Naive B cell (primary cell): ENCODE results near the gene CGB5. TPM values are rescaled to one million over a fixed set of nuclear protein-coding genes. Genes with fewer than 3 reads are reported as not detected.
A peak's percentile ranks its signal among the peaks of the same experiment; 100 is the strongest.
"Not testable (repeated sequence)": the region's sequence is repeated elsewhere in the genome, so short reads cannot be mapped to it uniquely, and the experiment has no call there.

Experiments
- ATAC-seq, 2 donors: fragments of 150-1000 bp; cut with Tn5 transposase; 2 replicates each; pipeline ENCODE4 v1.10.0; 2021; ENCODE audit warnings: low read depth in 2 of 2, mild to moderate bottlenecking in 2 of 2, moderate library complexity in 2 of 2
- DNase-seq: peaks from one replicate; pipeline ENCODE4 v3.0.0; 2022
- H3K27ac Mint-ChIP-seq, 6 donors: one replicate each; pipeline ENCODE4 v1.8.0; 2020 to 2022; ENCODE audit warnings: mild to moderate bottlenecking in 6 of 6, mixed read lengths in 6 of 6, moderate library complexity in 5 of 6, inconsistent platforms in 2 of 6
- H3K27me3 Mint-ChIP-seq, 3 donors: one replicate each; pipeline ENCODE4 v1.8.0; 2021 to 2022; ENCODE audit warnings: mixed read lengths in 3 of 3, mild to moderate bottlenecking in 1 of 3
- H3K36me3 Mint-ChIP-seq, 2 donors: one replicate each; pipeline ENCODE4 v1.8.0; 2020 to 2022; ENCODE audit warnings: mixed read lengths in 2 of 2, inconsistent platforms in 1 of 2, mild to moderate bottlenecking in 1 of 2
- H3K4me1 Mint-ChIP-seq, 3 donors: one replicate each; pipeline ENCODE4 v1.8.0; 2020 to 2022; ENCODE audit warnings: mixed read lengths in 3 of 3, inconsistent platforms in 1 of 3, mild to moderate bottlenecking in 1 of 3, moderate library complexity in 1 of 3
- H3K4me3 Mint-ChIP-seq, 8 donors: one replicate each; pipeline ENCODE4 v1.8.0; 2020 to 2022; ENCODE audit warnings: mild to moderate bottlenecking in 8 of 8, mixed read lengths in 8 of 8, moderate library complexity in 8 of 8, inconsistent platforms in 2 of 8
- H3K9me3 Mint-ChIP-seq, 7 donors: one replicate each; pipeline ENCODE4 v1.8.0; 2020 to 2022; ENCODE audit warnings: mixed read lengths in 7 of 7, mild to moderate bottlenecking in 5 of 7, inconsistent platforms in 2 of 7, moderate library complexity in 1 of 7
- polyA plus RNA-seq, 6 donors: library from polyadenylated mRNA; unstranded; fragments of 300-500 nt; fragmentation: Illumina TruSeq; gene quantifications; one replicate each; pipeline ENCODE4 v1.2.3, GENCODE V29; 2021; ENCODE audit warnings: low read depth in 6 of 6

The CGB5 gene
- polyA plus RNA-seq, 6 donors from 2014 or later: not detected

GRCh38 chr19:49069026-49069425, 25.4 kb downstream of the CGB5 start:
- no peak overlapping the region for H3K4me3 Mint-ChIP-seq
- peaks cover 67 to 85% (median 70%) of the 10 kb centered on the region in 3 donors for H3K27me3 Mint-ChIP-seq
- H3K4me1 Mint-ChIP-seq: peaks cover 11 to 24% (median 18%) of the 10 kb centered on the region in 3 donors

GRCh38 chr19:49070416-49070815, 26.8 kb downstream of the CGB5 start:
- H3K27ac Mint-ChIP-seq: no peak overlapping the region
- peaks cover 14 to 23% (median 21%) of the 10 kb centered on the region in 3 donors for H3K4me1 Mint-ChIP-seq
- DNase-seq (no peak), ATAC-seq (no peak)
- peaks cover 4 to 36% of the 10 kb centered on the region in 2 donors for H3K36me3 Mint-ChIP-seq
- H3K9me3 Mint-ChIP-seq: peaks cover 4 to 13% (median 7%) of the 10 kb centered on the region in 7 donors
- H3K4me3 Mint-ChIP-seq: peak overlapping the region in 3 of 8 donors; percentile 1 to 72 (median 68)
- peaks cover 73 to 85% (median 77%) of the 10 kb centered on the region in 3 donors for H3K27me3 Mint-ChIP-seq

More at GRCh38 chr19:49069026-49069425, 25.4 kb downstream of the CGB5 start:
- Mint-ChIP-seq H3K9me3 (peaks cover 4 to 13% (median 7%) of the 10 kb centered on the region in 7 donors), H3K27ac (no peak overlapping the region), H3K36me3 (peaks cover 4 to 36% of the 10 kb centered on the region in 2 donors)
- no peak for ATAC-seq
- no peak for DNase-seq

DNA sequence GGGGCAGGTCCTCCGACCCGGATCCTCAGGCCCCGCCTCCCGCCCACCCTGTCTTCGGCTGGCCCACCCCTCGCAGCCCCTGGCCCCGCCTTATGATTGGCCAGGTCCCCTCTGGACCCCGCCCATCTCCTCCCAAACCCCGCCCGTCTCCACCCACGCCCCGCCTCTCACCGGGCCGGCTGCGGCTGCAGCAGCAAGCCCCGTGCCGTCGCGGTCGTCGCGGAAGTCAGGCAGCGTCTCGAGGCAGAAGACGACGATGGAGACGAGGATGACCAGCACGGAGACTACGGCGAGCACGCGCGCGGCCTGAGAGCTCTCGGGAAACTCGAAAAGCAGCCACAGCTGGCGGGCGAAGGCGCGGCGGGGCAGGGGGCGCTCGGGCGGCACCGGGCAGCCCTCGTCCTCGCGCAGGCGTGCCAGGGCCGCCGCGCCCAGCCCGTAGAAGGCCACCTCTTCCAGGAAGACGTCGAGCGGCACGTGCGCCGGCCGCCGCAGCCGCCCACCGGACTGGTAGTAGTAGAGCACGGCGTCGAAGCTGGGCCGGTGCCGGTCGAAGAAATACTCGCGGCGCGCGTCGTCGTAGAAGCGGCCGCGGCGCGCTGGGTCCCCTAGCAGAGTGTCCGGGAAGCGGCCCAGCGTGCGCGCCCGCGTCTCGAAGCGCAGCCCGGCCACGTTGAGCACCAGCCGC, 28.4 kb downstream of the CGB5 start:
- ATAC-seq (peak in 1 of 2 donors; percentile 18), DNase-seq (no peak)
- Mint-ChIP-seq H3K27ac (peak overlapping the region in 1 of 6 donors; percentile 49), H3K9me3 (peaks cover 4 to 13% (median 7%) of the 10 kb centered on the region in 7 donors), H3K36me3 (peaks cover 4 to 36% of the 10 kb centered on the region in 2 donors), H3K4me1 (peaks cover 14 to 22% (median 18%) of the 10 kb centered on the region in 3 donors), H3K27me3 (peaks cover 66 to 82% (median 72%) of the 10 kb centered on the region in 3 donors), H3K4me3 (peak overlapping the region in 4 of 8 donors; percentile 22 to 55 (median 48))

DNA sequence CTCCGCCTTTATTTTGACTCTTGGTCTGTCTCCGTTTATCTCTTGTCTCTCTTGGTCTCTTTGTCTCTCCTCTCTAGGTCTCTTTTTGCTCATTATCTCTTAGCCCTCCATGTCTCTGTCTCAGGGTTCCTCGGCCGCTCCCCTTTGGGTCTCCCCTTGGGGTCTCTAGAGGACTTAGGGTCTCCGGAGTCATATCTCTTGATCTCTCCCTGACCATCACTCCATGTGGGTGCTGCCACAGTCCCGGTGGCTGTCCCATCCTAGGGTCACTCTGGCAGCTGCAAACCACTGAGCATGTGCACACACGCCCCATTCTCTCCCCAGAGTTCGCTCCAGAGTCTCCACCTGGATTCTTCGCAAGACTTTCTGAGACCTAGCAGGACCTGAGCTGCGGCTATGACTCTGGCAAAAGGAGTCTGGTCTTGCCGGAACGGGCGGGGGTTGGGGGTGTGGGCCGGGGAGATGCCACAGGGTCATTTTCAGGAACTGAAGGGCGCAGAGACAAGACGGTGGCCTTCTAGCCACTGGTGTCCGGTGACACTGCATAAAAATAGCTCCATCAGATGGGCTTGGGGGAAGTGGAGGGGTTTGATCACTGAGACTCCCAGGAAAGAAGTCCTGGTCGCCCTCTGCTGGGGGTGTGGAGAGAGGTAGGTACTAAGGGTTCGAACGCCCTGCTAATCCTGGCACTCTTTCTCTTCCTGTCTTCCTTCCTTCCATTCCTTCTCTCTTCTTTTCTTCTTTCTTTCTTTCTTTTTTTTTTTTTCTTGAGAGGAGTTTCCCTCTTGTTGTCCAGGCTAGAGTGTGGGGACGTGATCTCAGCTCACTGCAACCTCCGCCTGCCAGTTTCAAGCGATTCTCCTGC, 30.1 kb downstream of the CGB5 start:
- H3K4me1 Mint-ChIP-seq: peaks cover 14 to 20% (median 18%) of the 10 kb centered on the region in 3 donors

GRCh38 chr19:49074869-49075268, 31.2 kb downstream of the CGB5 start:
- not testable (repeated sequence) for H3K9me3 Mint-ChIP-seq, H3K4me3 Mint-ChIP-seq, DNase-seq, ATAC-seq, H3K27ac Mint-ChIP-seq
- Mint-ChIP-seq H3K36me3 (peaks cover 0 to 21% of the 10 kb centered on the region in 2 donors), H3K4me1 (peaks cover 14 to 20% (median 18%) of the 10 kb centered on the region in 3 donors), H3K27me3 (peaks cover 46 to 69% (median 50%) of the 10 kb centered on the region in 3 donors)

More for the DNA sequence above, 30.1 kb downstream of the CGB5 start:
- ATAC-seq (no peak), DNase-seq (no peak)
- H3K27ac Mint-ChIP-seq: peak overlapping the region in 2 of 6 donors; percentile 73 to 74
- peaks cover 4 to 13% (median 5%) of the 10 kb centered on the region in 7 donors for H3K9me3 Mint-ChIP-seq
- peaks cover 57 to 81% (median 62%) of the 10 kb centered on the region in 3 donors for H3K27me3 Mint-ChIP-seq
- peak overlapping the region in 7 of 8 donors; percentile 17 to 77 (median 70) for H3K4me3 Mint-ChIP-seq
- H3K36me3 Mint-ChIP-seq: peaks cover 0 to 30% of the 10 kb centered on the region in 2 donors

GRCh38 chr19:49080392-49080791, 36.7 kb downstream of the CGB5 start:
- ATAC-seq (no peak), DNase-seq (no peak)
- peaks cover 11 to 32% (median 14%) of the 10 kb centered on the region in 3 donors for H3K27me3 Mint-ChIP-seq
- no peaks in the 10 kb centered on the region for H3K36me3 Mint-ChIP-seq
- H3K4me3 Mint-ChIP-seq: no peak overlapping the region
- H3K4me1 Mint-ChIP-seq: peaks cover 3 to 11% (median 10%) of the 10 kb centered on the region in 3 donors
- H3K9me3 Mint-ChIP-seq: no peaks in the 10 kb centered on the region
- peak overlapping the region in 2 of 6 donors; percentile 12 to 39 for H3K27ac Mint-ChIP-seq

- ATAC-seq (no peak), DNase-seq (no peak)
- peaks cover 2 to 24% (median 6%) of the 10 kb centered on the region in 3 donors for H3K27me3 Mint-ChIP-seq
- peaks cover 8 to 16% (median 14%) of the 10 kb centered on the region in 3 donors for H3K4me1 Mint-ChIP-seq
- no peaks in the 10 kb centered on the region for H3K36me3 Mint-ChIP-seq
- peak overlapping the region in 1 of 6 donors; percentile 54 for H3K27ac Mint-ChIP-seq
- H3K4me3 Mint-ChIP-seq: peak overlapping the region in 1 of 8 donors; percentile 21
- H3K9me3 Mint-ChIP-seq: no peaks in the 10 kb centered on the region
Observed at GRCh38 chr19:49081273-49081672, 37.6 kb downstream of the CGB5 start.

DNA sequence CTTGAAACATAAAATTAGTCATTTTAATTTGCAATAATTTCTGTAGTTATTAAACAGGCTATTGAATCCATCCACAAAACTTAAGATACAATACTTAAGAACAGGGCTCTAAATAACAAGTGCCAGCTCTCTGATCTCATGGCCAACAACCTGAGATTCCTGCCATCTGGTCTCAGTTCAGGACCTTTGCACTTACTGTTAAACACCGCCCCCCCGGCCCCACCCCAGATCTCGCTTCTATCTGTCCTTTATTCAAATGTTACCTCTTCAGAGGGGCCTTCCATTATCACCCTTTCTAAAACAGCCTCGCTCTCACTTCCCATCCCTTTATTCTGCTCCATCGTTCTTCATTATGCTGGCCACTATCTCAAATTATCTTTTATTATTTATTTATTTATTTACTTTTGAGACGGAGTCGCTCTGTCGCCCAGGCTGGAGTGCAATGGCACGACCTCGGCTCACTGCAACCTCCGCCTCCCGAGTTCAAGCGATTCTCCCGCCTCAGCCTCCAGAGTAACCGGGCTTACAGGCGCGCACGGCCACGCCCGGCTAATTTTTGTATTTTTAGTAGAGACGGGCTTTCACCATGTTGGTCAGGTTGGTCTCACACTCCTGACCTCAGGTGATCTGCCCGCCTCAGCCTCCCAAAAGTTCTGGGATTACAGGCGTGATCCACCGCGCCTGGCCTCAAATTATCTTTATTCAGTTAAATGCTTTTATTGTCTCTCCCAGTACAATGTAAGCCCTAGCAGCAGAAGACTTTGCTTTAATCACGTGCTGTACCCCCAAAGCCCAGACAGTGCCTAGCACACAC, 40.8 kb downstream of the CGB5 start:
- H3K36me3 Mint-ChIP-seq: peaks cover 6 to 7% of the 10 kb centered on the region in 2 donors
- H3K4me1 Mint-ChIP-seq: peaks cover 18 to 39% (median 39%) of the 10 kb centered on the region in 3 donors

GRCh38 chr19:49085020-49085867, 41.6 kb downstream of the CGB5 start, which contains the start of gene SNRNP70:
TSS of gene SNRNP70 (plus strand) at chr19:49085451. CDS start at chr19:49086415, 964 bp downstream.
- peak within 1 kb of the TSS; percentile 88 to 99 (median 95) for H3K27ac Mint-ChIP-seq

More for the DNA sequence above, 40.8 kb downstream of the CGB5 start:
- peak overlapping the region; percentile 91 to 97 (median 96) for H3K4me3 Mint-ChIP-seq
- peaks cover 0 to 11% (median 5%) of the 10 kb centered on the region in 3 donors for H3K27me3 Mint-ChIP-seq
- DNase-seq: no peak
- peak overlapping the region; percentile 76 to 99 (median 94) for H3K27ac Mint-ChIP-seq
- no peaks in the 10 kb centered on the region for H3K9me3 Mint-ChIP-seq
- no peak for ATAC-seq

GRCh38 chr19:49085868-49086232, 42.2 kb downstream of the CGB5 start:
- no peaks in the 10 kb centered on the region for H3K9me3 Mint-ChIP-seq
- H3K27me3 Mint-ChIP-seq: peaks cover 0 to 11% (median 0%) of the 10 kb centered on the region in 3 donors
- H3K4me1 Mint-ChIP-seq: peaks cover 23 to 45% (median 39%) of the 10 kb centered on the region in 3 donors
- peak overlapping the region; percentile 91 to 97 (median 96) for H3K4me3 Mint-ChIP-seq
- DNase-seq (no peak), ATAC-seq (no peak)
- H3K27ac Mint-ChIP-seq: peak overlapping the region; percentile 88 to 99 (median 95)
- peaks cover 6 to 7% of the 10 kb centered on the region in 2 donors for H3K36me3 Mint-ChIP-seq

More at GRCh38 chr19:49085020-49085867, 41.6 kb downstream of the CGB5 start, which contains the start of gene SNRNP70:
- peak within 1 kb of the TSS; percentile 91 to 97 (median 96) for H3K4me3 Mint-ChIP-seq
- DNase-seq: peak; percentile 100
- no peaks in the 10 kb centered on the region for H3K9me3 Mint-ChIP-seq
- peaks cover 20 to 41% (median 39%) of the 10 kb centered on the region in 3 donors for H3K4me1 Mint-ChIP-seq
- H3K27me3 Mint-ChIP-seq: peaks cover 0 to 11% (median 2%) of the 10 kb centered on the region in 3 donors
- ATAC-seq: peak; percentile 86 to 87
- peaks cover 6 to 7% of the 10 kb centered on the region in 2 donors for H3K36me3 Mint-ChIP-seq

- Mint-ChIP-seq H3K27ac (peak overlapping the region; percentile 88 to 99 (median 95)), H3K4me3 (peak overlapping the region; percentile 91 to 97 (median 96)), H3K9me3 (no peaks in the 10 kb centered on the region), H3K4me1 (peaks cover 23 to 46% (median 39%) of the 10 kb centered on the region in 3 donors), H3K36me3 (peaks cover 6 to 7% of the 10 kb centered on the region in 2 donors), H3K27me3 (peaks cover 0 to 9% (median 0%) of the 10 kb centered on the region in 3 donors)
- DNase-seq: no peak
- no peak for ATAC-seq
Observed at GRCh38 chr19:49086296-49086695, 42.6 kb downstream of the CGB5 start.
